ENCODE data around the gene NES. TPM values are rescaled to one million over a fixed set of nuclear protein-coding genes. Genes with fewer than 3 reads are reported as not detected.

The NES gene
- total RNA-seq, 1 experiment from 2014 or later, result 168 TPM

- Histone ChIP-seq H3K79me2 (ENCODE audit: insufficient read depth, low read length) (no peaks in the 10 kb centered on the region), H3K4ac (ENCODE audit: low read depth, low read length) (no peak overlapping the region), H3K18ac (ENCODE audit: insufficient read length, low read depth, low read length) (no peak overlapping the region), H4K8ac (replicated peaks; ENCODE audit: insufficient read length, low read depth, low read length) (no peak overlapping the region), H3K4me2 (ENCODE audit: insufficient read depth, insufficient read length, low read length) (no peak overlapping the region), H3K27me3 (ENCODE audit: insufficient read depth, low read length) (peaks cover 3% of the 10 kb centered on the region; the same call in 1 of the 2 replicates), H2AFZ (ENCODE audit: low read length) (no peak overlapping the region), H3K14ac (ENCODE audit: insufficient read depth, low read length) (no peak overlapping the region), H3K4me1 (ENCODE audit: insufficient read depth, low read length) (peaks cover 6% of the 10 kb centered on the region; the same call in 1 of the 2 replicates), H4K20me1 (ENCODE audit: control insufficient read depth, insufficient read depth, insufficient read length) (no peaks in the 10 kb centered on the region), H3K56ac (ENCODE audit: insufficient read length, low read depth, low read length) (no peak overlapping the region), H2BK5ac (ENCODE audit: insufficient read length, low read length) (no peak overlapping the region), H3K79me1 (ENCODE audit: insufficient read depth, low read depth, low read length, poor library complexity, severe bottlenecking) (no peaks in the 10 kb centered on the region), H3K27ac (ENCODE audit: insufficient read length, low read depth, low read length) (no peak overlapping the region), H4K91ac (ENCODE audit: insufficient read length, low read depth, low read length) (no peak overlapping the region), H3T11ph (ENCODE audit: low read length) (no peak overlapping the region), H3K23ac (ENCODE audit: insufficient read length, low read depth, low read length) (no peak overlapping the region), H3K23me2 (ENCODE audit: insufficient read length, low read depth, low read length, poor library complexity, severe bottlenecking) (peaks cover 23% of the 10 kb centered on the region), H2BK20ac (ENCODE audit: low read depth, low read length, poor library complexity, severe bottlenecking) (no peak overlapping the region), H4K5ac (ENCODE audit: insufficient read length, low read depth, low read length) (no peak overlapping the region), H2BK12ac (ENCODE audit: insufficient read length, low read depth, low read length) (no peak overlapping the region), H2BK120ac (ENCODE audit: low read depth, low read length, poor library complexity, severe bottlenecking) (no peak overlapping the region), H3K9ac (ENCODE audit: extremely low read depth, insufficient read length, low read length) (no peak overlapping the region), H3K9me3 (ENCODE audit: control insufficient read depth, low read depth, low read length) (no peaks in the 10 kb centered on the region), H2BK15ac (ENCODE audit: low read depth, low read length) (no peak overlapping the region), H2AK5ac (ENCODE audit: insufficient read length, low read length) (no peak overlapping the region)
- DNase-seq, result no peak
- Mint-ChIP-seq H3K27me3 (ENCODE audit: low read depth) (peaks cover 38% of the 10 kb centered on the region), H3K4me1 (peaks cover 31 to 51% of the 10 kb centered on the region in 2 experiments), H3K27ac (peak overlapping the region in 1 of 3 experiments; percentile 12; a peak in 1 of 7 replicates), H3K4me3 (peak overlapping the region in 1 of 2 experiments; percentile 3; a peak in 1 of 5 replicates), H3K9me3 (no peaks in the 10 kb centered on the region; a peak in 1 of 5 replicates), H3K36me3 (ENCODE audit: insufficient read depth in 1 of 3, low read depth in 3 of 3) (peaks cover 17 to 58% (median 44%) of the 10 kb centered on the region in 3 experiments)
- no CpG with 5 or more reads among the region's 8 CpGs for WGBS (ENCODE audit: extremely low coverage, insufficient read length, low lambda C conversion rate)
- TF ChIP-seq, protein P1, sequence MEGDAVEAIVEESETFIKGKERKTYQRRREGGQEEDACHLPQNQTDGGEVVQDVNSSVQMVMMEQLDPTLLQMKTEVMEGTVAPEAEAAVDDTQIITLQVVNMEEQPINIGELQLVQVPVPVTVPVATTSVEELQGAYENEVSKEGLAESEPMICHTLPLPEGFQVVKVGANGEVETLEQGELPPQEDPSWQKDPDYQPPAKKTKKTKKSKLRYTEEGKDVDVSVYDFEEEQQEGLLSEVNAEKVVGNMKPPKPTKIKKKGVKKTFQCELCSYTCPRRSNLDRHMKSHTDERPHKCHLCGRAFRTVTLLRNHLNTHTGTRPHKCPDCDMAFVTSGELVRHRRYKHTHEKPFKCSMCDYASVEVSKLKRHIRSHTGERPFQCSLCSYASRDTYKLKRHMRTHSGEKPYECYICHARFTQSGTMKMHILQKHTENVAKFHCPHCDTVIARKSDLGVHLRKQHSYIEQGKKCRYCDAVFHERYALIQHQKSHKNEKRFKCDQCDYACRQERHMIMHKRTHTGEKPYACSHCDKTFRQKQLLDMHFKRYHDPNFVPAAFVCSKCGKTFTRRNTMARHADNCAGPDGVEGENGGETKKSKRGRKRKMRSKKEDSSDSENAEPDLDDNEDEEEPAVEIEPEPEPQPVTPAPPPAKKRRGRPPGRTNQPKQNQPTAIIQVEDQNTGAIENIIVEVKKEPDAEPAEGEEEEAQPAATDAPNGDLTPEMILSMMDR (conservative IDR thresholded peaks at IDR 0.05), result no peak
Observed at GRCh38 chr1:156700736-156701531, 23.7 kb upstream of the NES start.

Data from H9 (cell line).